ENCODE results near the gene MCOLN1. TPM values are rescaled to one million over a fixed set of nuclear protein-coding genes. Genes with fewer than 3 reads are reported as not detected.

MCOLN1 gene
- total and polyA plus RNA-seq, 9 of the 15 experiments (the other 6 are each of a cell fraction or from before 2014, with no cell fraction given): 0.25 to 15.4 (median 7.1) TPM

GRCh38 chr19:7489609-7490044 is 32.8 kb upstream of the MCOLN1 start (continued):
- TF ChIP-seq CTCF (IDR thresholded peaks at IDR 0.05 in 2 of 3, conservative IDR thresholded peaks at IDR 0.05 in 1 of 3; ENCODE audit: insufficient read depth in 2 of 3, low read depth in 1 of 3, low read length in 3 of 3): peak in 1 of 3 experiments; percentile 15; a peak in 1 of 6 replicates

GRCh38 chr19:7492142-7492541 is 30.3 kb upstream of the MCOLN1 start:
- 39% methylated on average over 4 of the region's 4 CpGs for WGBS (ENCODE audit: insufficient coverage, low coverage, missing lambda C conversion rate)
- intact Hi-C loops (cut with micrococcal nuclease): no loop called here
- no peak for FAIRE-seq
- peak; percentile 74 for TF ChIP-seq CREM (IDR thresholded peaks at IDR 0.05; ENCODE audit: low read depth)
- TF ChIP-seq FOSL1 (tag; conservative IDR thresholded peaks at IDR 0.05): peak; percentile 88
- TF ChIP-seq NCOA2 (IDR thresholded peaks at IDR 0.05; ENCODE audit: partially characterized antibody in 2 of 2): no peak
- no peak for TF ChIP-seq ZNF76 (CRISPR knock-in tag; IDR thresholded peaks at IDR 0.05; ENCODE audit: borderline replicate concordance)
- TF ChIP-seq CEBPB (tag; IDR thresholded peaks at IDR 0.05): peak; percentile 84
- TF ChIP-seq GABPA (tag; conservative IDR thresholded peaks at IDR 0.05; ENCODE audit: low read depth): peak; percentile 71
- TF ChIP-seq ATF1 (CRISPR knock-in tag; IDR thresholded peaks at IDR 0.05): no peak
- TF ChIP-seq ATF1 (tag; IDR thresholded peaks at IDR 0.05): 0 out of 2 replicates have a peak, but pooled peaks have one; percentile 7
- peak; percentile 55 for TF ChIP-seq CEBPG (CRISPR knock-in tag; IDR thresholded peaks at IDR 0.05)
- peak; percentile 76 to 91 for TF ChIP-seq CEBPG (tag; conservative IDR thresholded peaks at IDR 0.05 in 1 of 2, IDR thresholded peaks at IDR 0.05 in 1 of 2)
- TF ChIP-seq FOXP4 (CRISPR knock-in tag; IDR thresholded peaks at IDR 0.05; ENCODE audit: borderline replicate concordance): no peak
- TF ChIP-seq, protein P1, sequence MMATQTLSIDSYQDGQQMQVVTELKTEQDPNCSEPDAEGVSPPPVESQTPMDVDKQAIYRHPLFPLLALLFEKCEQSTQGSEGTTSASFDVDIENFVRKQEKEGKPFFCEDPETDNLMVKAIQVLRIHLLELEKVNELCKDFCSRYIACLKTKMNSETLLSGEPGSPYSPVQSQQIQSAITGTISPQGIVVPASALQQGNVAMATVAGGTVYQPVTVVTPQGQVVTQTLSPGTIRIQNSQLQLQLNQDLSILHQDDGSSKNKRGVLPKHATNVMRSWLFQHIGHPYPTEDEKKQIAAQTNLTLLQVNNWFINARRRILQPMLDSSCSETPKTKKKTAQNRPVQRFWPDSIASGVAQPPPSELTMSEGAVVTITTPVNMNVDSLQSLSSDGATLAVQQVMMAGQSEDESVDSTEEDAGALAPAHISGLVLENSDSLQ (IDR thresholded peaks at IDR 0.05): peak; percentile 26; the same call in 1 of the 2 replicates
- no peak for TF ChIP-seq RBM22 (IDR thresholded peaks at IDR 0.05; ENCODE audit: low read depth, low read length, poor library complexity, severe bottlenecking)
- TF ChIP-seq XRCC3 (IDR thresholded peaks at IDR 0.05): no peak
- no peak for TF ChIP-seq HMG20A (CRISPR knock-in tag; conservative IDR thresholded peaks at IDR 0.05)

More at GRCh38 chr19:7492142-7492541, 30.3 kb upstream of the MCOLN1 start:
- Histone ChIP-seq H3K4me3 (no peak overlapping the region), H3K36me3 (ENCODE audit: control insufficient read depth, insufficient read depth, low read length) (no peaks in the 10 kb centered on the region), H3K27me3 (ENCODE audit: control insufficient read depth in 2 of 2, insufficient read depth in 2 of 2, low read length in 2 of 2) (no peaks in the 10 kb centered on the region), H2AFZ (ENCODE audit: low read depth, low read length) (0 out of 2 replicates have a peak overlapping the region, but pooled peaks have one; percentile 81), H3K79me2 (ENCODE audit: control insufficient read depth, insufficient read depth, low read length) (peaks cover 2% of the 10 kb centered on the region; the same call in 1 of the 3 replicates), H3K4me1 (replicated peaks in 1 of 2; ENCODE audit: control insufficient read depth in 2 of 2, insufficient read depth in 2 of 2, low read length in 2 of 2) (peaks cover 19 to 23% of the 10 kb centered on the region in 2 experiments), H3K9me3 (replicated peaks; ENCODE audit: control insufficient read depth, insufficient read depth, low read depth, low read length) (no peaks in the 10 kb centered on the region; the same call in 1 of the 2 replicates), H3K27ac (ENCODE audit: extremely low read depth, low read depth, low read length) (no peak overlapping the region), H3K4me2 (ENCODE audit: insufficient read depth, low read length) (no peak overlapping the region), H4K20me1 (replicated peaks; ENCODE audit: control insufficient read depth, insufficient read depth, low read length) (no peaks in the 10 kb centered on the region), H3K9me1 (ENCODE audit: control insufficient read depth, insufficient read depth, low read length) (no peaks in the 10 kb centered on the region), H3K9ac (ENCODE audit: insufficient read depth in 1 of 2, low read depth in 2 of 2, low read length in 2 of 2) (no peak overlapping the region)
- ChIA-PET POLR2A (no interaction called here), CTCF (ENCODE audit: low intra/inter-chr PET ratio) (no interaction called here)
- in situ Hi-C loops (cut with MboI): no loop called here
- no TSS peak for BruUV-seq (replicated peaks)
- no peak for ATAC-seq
- DNase-seq (ENCODE audit: extremely low read depth in 1 of 4, low spot score in 3 of 4): no peak

All from K562 (cell line).